ENCODE results near the gene INTS4. TPM values are rescaled to one million over a fixed set of nuclear protein-coding genes. Genes with fewer than 3 reads are reported as not detected.
"Not testable (repeated sequence)": the region's sequence is repeated elsewhere in the genome, so short reads cannot be mapped to it uniquely, and the experiment has no call there.

INTS4 gene
- total and polyA plus RNA-seq, 4 donors, result 25.3 to 42.3 (median 29.7) TPM

- not testable (repeated sequence) for H3K27ac ChIP-seq (ENCODE audit: low read depth, low read length); DNase-seq (ENCODE audit: low read depth in 4 of 6, low spot score in 6 of 6); H3K9me3 ChIP-seq (ENCODE audit: control insufficient read depth, insufficient read depth, low read length); H3K4me3 ChIP-seq (ENCODE audit: low read depth, low read length); H3K27me3 ChIP-seq (ENCODE audit: control insufficient read depth, insufficient read depth, low read length); H3K4me1 ChIP-seq (ENCODE audit: control insufficient read depth, insufficient read depth, low read length)
- peaks cover 14% of the 10 kb centered on the region for H3K36me3 ChIP-seq (ENCODE audit: control insufficient read depth, insufficient read depth, low read length)
Measured at GRCh38 chr11:77890100-77890614, 104.3 kb downstream of the INTS4 start.

- peaks cover 18% of the 10 kb centered on the region for H3K36me3 ChIP-seq (ENCODE audit: control insufficient read depth, insufficient read depth, low read length)
- not testable (repeated sequence) for H3K9me3 ChIP-seq (ENCODE audit: control insufficient read depth, insufficient read depth, low read length); H3K4me1 ChIP-seq (ENCODE audit: control insufficient read depth, insufficient read depth, low read length); H3K27me3 ChIP-seq (ENCODE audit: control insufficient read depth, insufficient read depth, low read length); DNase-seq (ENCODE audit: low read depth in 4 of 6, low spot score in 6 of 6); H3K4me3 ChIP-seq (ENCODE audit: low read depth, low read length); H3K27ac ChIP-seq (ENCODE audit: low read depth, low read length)
- no CpG with 5 or more reads among the region's 5 CpGs for WGBS (ENCODE audit: insufficient coverage)
Measured at GRCh38 chr11:77889045-77889444, 105.4 kb downstream of the INTS4 start.

GRCh38 chr11:77886401-77886800 lies 108.1 kb downstream of the INTS4 start:
- Histone ChIP-seq H3K27me3 (ENCODE audit: control insufficient read depth, insufficient read depth, low read length) (no peaks in the 10 kb centered on the region), H3K36me3 (ENCODE audit: control insufficient read depth, insufficient read depth, low read length) (peaks cover 26% of the 10 kb centered on the region), H3K4me3 (ENCODE audit: low read depth, low read length) (no peak overlapping the region), H3K27ac (ENCODE audit: low read depth, low read length) (no peak overlapping the region), H3K9me3 (ENCODE audit: control insufficient read depth, insufficient read depth, low read length) (no peaks in the 10 kb centered on the region), H3K4me1 (ENCODE audit: control insufficient read depth, insufficient read depth, low read length) (no peaks in the 10 kb centered on the region)
- DNase-seq (ENCODE audit: low read depth in 4 of 6, low spot score in 6 of 6), result peak in 1 of 6 donors; percentile 47
- WGBS (ENCODE audit: insufficient coverage), result 97% methylated on average over 13 of the region's 18 CpGs

GRCh38 chr11:77884829-77885190 lies 109.7 kb downstream of the INTS4 start:
- 90% methylated on average over 2 of the region's 6 CpGs for WGBS (ENCODE audit: insufficient coverage)
- Histone ChIP-seq H3K4me3 (ENCODE audit: low read depth, low read length) (no peak overlapping the region), H3K27me3 (ENCODE audit: control insufficient read depth, insufficient read depth, low read length) (no peaks in the 10 kb centered on the region), H3K9me3 (ENCODE audit: control insufficient read depth, insufficient read depth, low read length) (no peaks in the 10 kb centered on the region), H3K27ac (ENCODE audit: low read depth, low read length) (no peak overlapping the region), H3K4me1 (ENCODE audit: control insufficient read depth, insufficient read depth, low read length) (no peaks in the 10 kb centered on the region), H3K36me3 (ENCODE audit: control insufficient read depth, insufficient read depth, low read length) (peaks cover 26% of the 10 kb centered on the region)
- DNase-seq (ENCODE audit: low read depth in 4 of 6, low spot score in 6 of 6), result no peak

- Histone ChIP-seq H3K4me3 (ENCODE audit: low read depth, low read length) (no peak overlapping the region), H3K36me3 (ENCODE audit: control insufficient read depth, insufficient read depth, low read length) (peaks cover 26% of the 10 kb centered on the region), H3K4me1 (ENCODE audit: control insufficient read depth, insufficient read depth, low read length) (no peaks in the 10 kb centered on the region), H3K27me3 (ENCODE audit: control insufficient read depth, insufficient read depth, low read length) (no peaks in the 10 kb centered on the region), H3K9me3 (ENCODE audit: control insufficient read depth, insufficient read depth, low read length) (no peaks in the 10 kb centered on the region), H3K27ac (ENCODE audit: low read depth, low read length) (no peak overlapping the region)
- WGBS (ENCODE audit: insufficient coverage), result 77% methylated on average over 4 of the region's 6 CpGs
- DNase-seq (ENCODE audit: low read depth in 4 of 6, low spot score in 6 of 6), result peak in 1 of 6 donors; percentile 23
Measured at GRCh38 chr11:77884186-77884828, 110.2 kb downstream of the INTS4 start.

- peaks cover 27% of the 10 kb centered on the region for H3K36me3 ChIP-seq (ENCODE audit: control insufficient read depth, insufficient read depth, low read length)
Measured at GRCh38 chr11:77883775-77884174, 110.7 kb downstream of the INTS4 start.

GRCh38 chr11:77882396-77882795 lies 112.1 kb downstream of the INTS4 start:
- Histone ChIP-seq H3K27ac (ENCODE audit: low read depth, low read length) (no peak overlapping the region), H3K36me3 (ENCODE audit: control insufficient read depth, insufficient read depth, low read length) (peaks cover 36% of the 10 kb centered on the region), H3K4me3 (ENCODE audit: low read depth, low read length) (no peak overlapping the region), H3K4me1 (ENCODE audit: control insufficient read depth, insufficient read depth, low read length) (no peaks in the 10 kb centered on the region), H3K27me3 (ENCODE audit: control insufficient read depth, insufficient read depth, low read length) (no peaks in the 10 kb centered on the region), H3K9me3 (ENCODE audit: control insufficient read depth, insufficient read depth, low read length) (no peaks in the 10 kb centered on the region)
- WGBS (ENCODE audit: insufficient coverage), result 100% methylated on average over 1 of the region's 3 CpGs
- DNase-seq (ENCODE audit: low read depth in 4 of 6, low spot score in 6 of 6), result no peak

More at GRCh38 chr11:77883775-77884174, 110.7 kb downstream of the INTS4 start:
- Histone ChIP-seq H3K9me3 (ENCODE audit: control insufficient read depth, insufficient read depth, low read length) (no peaks in the 10 kb centered on the region), H3K27ac (ENCODE audit: low read depth, low read length) (no peak overlapping the region), H3K4me1 (ENCODE audit: control insufficient read depth, insufficient read depth, low read length) (no peaks in the 10 kb centered on the region), H3K4me3 (ENCODE audit: low read depth, low read length) (no peak overlapping the region), H3K27me3 (ENCODE audit: control insufficient read depth, insufficient read depth, low read length) (no peaks in the 10 kb centered on the region)
- 90% methylated on average over 3 of the region's 5 CpGs for WGBS (ENCODE audit: insufficient coverage)
- DNase-seq (ENCODE audit: low read depth in 4 of 6, low spot score in 6 of 6), result no peak

GRCh38 chr11:77879218-77879617 lies 115.2 kb downstream of the INTS4 start:
- H3K27me3 ChIP-seq (ENCODE audit: control insufficient read depth, insufficient read depth, low read length), result no peaks in the 10 kb centered on the region
- no peak overlapping the region for H3K27ac ChIP-seq (ENCODE audit: low read depth, low read length)
- no CpG with 5 or more reads among the region's 3 CpGs for WGBS (ENCODE audit: insufficient coverage)
- H3K36me3 ChIP-seq (ENCODE audit: control insufficient read depth, insufficient read depth, low read length), result peaks cover 31% of the 10 kb centered on the region
- DNase-seq (ENCODE audit: low read depth in 4 of 6, low spot score in 6 of 6), result peak in 2 of 6 donors; percentile 18 to 88
- H3K4me3 ChIP-seq (ENCODE audit: low read depth, low read length), result no peak overlapping the region
- H3K4me1 ChIP-seq (ENCODE audit: control insufficient read depth, insufficient read depth, low read length), result no peaks in the 10 kb centered on the region
- no peaks in the 10 kb centered on the region for H3K9me3 ChIP-seq (ENCODE audit: control insufficient read depth, insufficient read depth, low read length)

- not testable (repeated sequence) for H3K4me3 ChIP-seq (ENCODE audit: low read depth, low read length); H3K27me3 ChIP-seq (ENCODE audit: control insufficient read depth, insufficient read depth, low read length); H3K4me1 ChIP-seq (ENCODE audit: control insufficient read depth, insufficient read depth, low read length); DNase-seq (ENCODE audit: low read depth in 4 of 6, low spot score in 6 of 6); H3K27ac ChIP-seq (ENCODE audit: low read depth, low read length); H3K9me3 ChIP-seq (ENCODE audit: control insufficient read depth, insufficient read depth, low read length)
- 100% methylated on average over 2 of the region's 4 CpGs for WGBS (ENCODE audit: insufficient coverage)
- peaks cover 27% of the 10 kb centered on the region for H3K36me3 ChIP-seq (ENCODE audit: control insufficient read depth, insufficient read depth, low read length)
Measured at GRCh38 chr11:77878247-77878646, 116.2 kb downstream of the INTS4 start.

GRCh38 chr11:77876045-77876444 lies 118.4 kb downstream of the INTS4 start:
- DNase-seq (ENCODE audit: low read depth in 4 of 6, low spot score in 6 of 6), result no peak
- Histone ChIP-seq H3K27me3 (ENCODE audit: control insufficient read depth, insufficient read depth, low read length) (no peaks in the 10 kb centered on the region), H3K4me3 (ENCODE audit: low read depth, low read length) (no peak overlapping the region), H3K27ac (ENCODE audit: low read depth, low read length) (no peak overlapping the region), H3K36me3 (ENCODE audit: control insufficient read depth, insufficient read depth, low read length) (peaks cover 20% of the 10 kb centered on the region), H3K9me3 (ENCODE audit: control insufficient read depth, insufficient read depth, low read length) (no peaks in the 10 kb centered on the region), H3K4me1 (ENCODE audit: control insufficient read depth, insufficient read depth, low read length) (no peaks in the 10 kb centered on the region)
- 17% methylated on average over 1 of the region's 3 CpGs for WGBS (ENCODE audit: insufficient coverage)
